Right atrium auricular region (tissue), 2 donors: ENCODE measurements around the gene PRPF18. TPM values are rescaled to one million over a fixed set of nuclear protein-coding genes. Genes with fewer than 3 reads are reported as not detected.

ENCODE experiments used
- DNase-seq: peaks from one replicate; pipeline ENCODE4 v3.0.0-alpha.2; 2019; ENCODE audit warnings: low spot score
- H3K27ac ChIP-seq, 2 donors: fragments of 200-600 bp; sonication (generic); 1 replicate in 1 of 2; 2 replicates in 1 of 2; pipeline ENCODE4 v1.5.1; 2016 to 2019
- H3K27me3 ChIP-seq, 2 donors: fragments of 200-600 bp; sonication (generic); one replicate each; pipeline versions ENCODE4 v1.5.1 to v1.6.0; 2017 to 2019
- H3K36me3 ChIP-seq: fragments of 200-600 bp; sonication (generic); one replicate; pipeline ENCODE4 v1.5.1; 2016
- H3K4me1 ChIP-seq, 2 donors: fragments of 200-600 bp; sonication (generic); one replicate each; pipeline versions ENCODE4 v1.5.1 to v1.6.0; 2017 to 2019
- H3K4me3 ChIP-seq, 2 donors: fragments of 200-600 bp; sonication (generic); 1 replicate in 1 of 2; 2 replicates in 1 of 2; pipeline ENCODE4 v1.5.1; 2017 to 2019; ENCODE audit warnings: mild to moderate bottlenecking in 1 of 2, moderate library complexity in 1 of 2
- H3K9me3 ChIP-seq, 2 donors: fragments of 200-600 bp; sonication (generic); one replicate each; pipeline ENCODE4 v1.5.1; 2019
- CTCF ChIP-seq, 2 donors: fragments of 200-600 bp; sonication (generic); IDR thresholded peaks; one replicate each; pipeline ENCODE4 v1.5.1; 2019; ENCODE audit warnings: antibody characterized with exemption in 2 of 2
- total RNA-seq, 2 donors: library from RNA; depleted of rRNA; stranded (reverse); fragments of >200 nt; gene quantifications; one replicate each; pipeline ENCODE4 v1.1.0, GENCODE V29; 2016

PRPF18 gene
- total RNA-seq, 2 donors from 2014 or later = 15.1 to 19.1 TPM

- H3K36me3 ChIP-seq = peaks cover 50% of the 10 kb centered on the region
- no peaks in the 10 kb centered on the region for H3K4me1 ChIP-seq
- no peak overlapping the region for H3K27ac ChIP-seq
- peaks cover 0 to 11% of the 10 kb centered on the region in 2 donors for H3K9me3 ChIP-seq
- no peaks in the 10 kb centered on the region for H3K27me3 ChIP-seq
- no peak for TF ChIP-seq CTCF (IDR thresholded peaks at IDR 0.05)
- no peak for DNase-seq
- H3K4me3 ChIP-seq = no peak overlapping the region
Measured at GRCh38 chr10:13644866-13645265, 58.1 kb downstream of the PRPF18 start.

GRCh38 chr10:13648425-13648824 lies 61.7 kb downstream of the PRPF18 start:
- no peak for TF ChIP-seq CTCF (IDR thresholded peaks at IDR 0.05)
- H3K27ac ChIP-seq = no peak overlapping the region
- H3K4me1 ChIP-seq = no peaks in the 10 kb centered on the region
- no peak for DNase-seq
- peaks cover 63% of the 10 kb centered on the region for H3K36me3 ChIP-seq
- no peak overlapping the region for H3K4me3 ChIP-seq
- no peaks in the 10 kb centered on the region for H3K9me3 ChIP-seq
- H3K27me3 ChIP-seq = no peaks in the 10 kb centered on the region

GRCh38 chr10:13649844-13650520 lies 63.2 kb downstream of the PRPF18 start:
- no peak for TF ChIP-seq CTCF (IDR thresholded peaks at IDR 0.05)
- H3K27ac ChIP-seq = no peak overlapping the region
- no peaks in the 10 kb centered on the region for H3K4me1 ChIP-seq
- peaks cover 71% of the 10 kb centered on the region for H3K36me3 ChIP-seq
- no peaks in the 10 kb centered on the region for H3K27me3 ChIP-seq
- H3K9me3 ChIP-seq = no peaks in the 10 kb centered on the region
- H3K4me3 ChIP-seq = no peak overlapping the region
- no peak for DNase-seq

- H3K27me3 ChIP-seq = no peaks in the 10 kb centered on the region
- no peak overlapping the region for H3K27ac ChIP-seq
- no peaks in the 10 kb centered on the region for H3K4me1 ChIP-seq
- no peak for DNase-seq
- no peaks in the 10 kb centered on the region for H3K9me3 ChIP-seq
- H3K4me3 ChIP-seq = no peak overlapping the region
- peaks cover 70% of the 10 kb centered on the region for H3K36me3 ChIP-seq
- TF ChIP-seq CTCF (IDR thresholded peaks at IDR 0.05) = no peak
Measured at GRCh38 chr10:13650961-13651360, 64.2 kb downstream of the PRPF18 start.

DNA sequence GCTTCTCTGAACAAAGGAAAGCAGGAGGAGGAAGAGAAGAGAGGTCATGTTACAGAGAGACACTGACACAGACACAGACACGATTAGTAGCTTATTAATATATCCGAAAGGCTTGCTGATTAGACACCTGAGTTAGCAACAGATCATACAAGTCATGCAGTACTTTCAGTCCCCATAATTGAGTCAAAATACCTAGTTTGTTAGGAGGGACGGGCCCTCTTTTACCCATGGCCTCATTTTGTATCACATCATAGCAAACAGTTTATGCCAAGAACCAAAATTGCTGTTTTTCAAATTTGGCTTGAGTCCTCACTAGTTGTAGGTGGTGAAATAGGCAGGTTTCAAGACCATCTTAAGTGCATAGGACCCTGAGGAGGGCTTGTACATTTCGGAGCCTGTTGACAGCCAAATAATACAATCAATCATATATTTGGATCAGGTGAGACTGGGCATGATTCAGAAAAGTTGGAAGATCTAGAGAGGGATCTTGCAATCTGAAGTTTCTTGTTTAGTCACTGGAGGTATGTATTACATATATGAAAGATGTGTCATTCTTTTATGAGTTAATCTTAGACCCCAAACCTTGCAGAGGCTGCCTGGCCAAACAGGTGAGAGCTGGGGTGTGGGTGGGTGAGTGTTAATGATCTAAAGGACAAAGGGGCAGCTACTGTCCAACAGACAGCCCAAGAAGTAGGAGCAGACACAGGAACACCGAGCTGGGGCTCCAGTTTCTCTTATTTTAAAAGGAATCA lies 65.4 kb downstream of the PRPF18 start:
- peaks cover 65% of the 10 kb centered on the region for H3K36me3 ChIP-seq
- no peak overlapping the region for H3K27ac ChIP-seq
- H3K4me1 ChIP-seq = no peaks in the 10 kb centered on the region
- H3K4me3 ChIP-seq = no peak overlapping the region
- no peak for DNase-seq
- H3K27me3 ChIP-seq = no peaks in the 10 kb centered on the region
- H3K9me3 ChIP-seq = no peaks in the 10 kb centered on the region
- TF ChIP-seq CTCF (IDR thresholded peaks at IDR 0.05) = no peak
